Measurements from ENCODE around the gene PLAAT2. TPM values are rescaled to one million over a fixed set of nuclear protein-coding genes. Genes with fewer than 3 reads are reported as not detected.

The PLAAT2 gene
- total RNA-seq, 1 experiment from 2014 or later, result not detected

- ChIA-PET POLR2A (ENCODE audit: low non-redundant PET) (no interaction called here), CTCF (no interaction called here)
- DNase-seq (ENCODE audit: low spot score), result no peak
- no peaks in the 10 kb centered on the region for H3K36me3 ChIP-seq (ENCODE audit: insufficient read depth, low read length, poor library complexity, severe bottlenecking)
- intact Hi-C loops (cut with micrococcal nuclease; ENCODE audit: unreplicated experiment), result loop anchor here (10.0 kb wide), 1 partner anchor 59 kb away; no protein-coding TSS in a partner anchor
- H3K9me3 ChIP-seq (ENCODE audit: low read depth, low read length, poor library complexity, severe bottlenecking), result peaks cover 14% of the 10 kb centered on the region
- no peak overlapping the region for H3K4me3 ChIP-seq (ENCODE audit: low read depth, low read length, poor library complexity, severe bottlenecking)
- TF ChIP-seq CTCF (conservative IDR thresholded peaks at IDR 0.05; ENCODE audit: low read depth, low read length), result no peak
- no peak for TF ChIP-seq EZH2 (IDR thresholded peaks at IDR 0.05; ENCODE audit: borderline replicate concordance, low read depth, low read length, poor library complexity, severe bottlenecking)
- no peaks in the 10 kb centered on the region for H3K27me3 ChIP-seq (replicated peaks; ENCODE audit: insufficient read depth, low read depth, low read length, poor library complexity)
- H3K27ac ChIP-seq (ENCODE audit: low read depth, low read length, poor library complexity, severe bottlenecking), result no peak overlapping the region
- BruUV-seq (replicated peaks), result no TSS peak
- no peaks in the 10 kb centered on the region for H3K4me1 ChIP-seq (ENCODE audit: insufficient read depth, low read length, poor library complexity, severe bottlenecking)
Observed at GRCh38 chr11:63504054-63504453, 59.1 kb downstream of the PLAAT2 start.

GRCh38 chr11:63503492-63503891, 59.7 kb downstream of the PLAAT2 start:
- CTCF ChIA-PET, result no interaction called here
- no peak overlapping the region for H3K27ac ChIP-seq (ENCODE audit: low read depth, low read length, poor library complexity, severe bottlenecking)
- no peaks in the 10 kb centered on the region for H3K4me1 ChIP-seq (ENCODE audit: insufficient read depth, low read length, poor library complexity, severe bottlenecking)
- no peak for TF ChIP-seq CTCF (conservative IDR thresholded peaks at IDR 0.05; ENCODE audit: low read depth, low read length)
- no peak for TF ChIP-seq EZH2 (IDR thresholded peaks at IDR 0.05; ENCODE audit: borderline replicate concordance, low read depth, low read length, poor library complexity, severe bottlenecking)
- no peak for DNase-seq (ENCODE audit: low spot score)
- H3K9me3 ChIP-seq (ENCODE audit: low read depth, low read length, poor library complexity, severe bottlenecking), result peaks cover 14% of the 10 kb centered on the region
- no TSS peak for BruUV-seq (replicated peaks)
- POLR2A ChIA-PET (ENCODE audit: low non-redundant PET), result no interaction called here
- H3K27me3 ChIP-seq (replicated peaks; ENCODE audit: insufficient read depth, low read depth, low read length, poor library complexity), result no peaks in the 10 kb centered on the region
- no peaks in the 10 kb centered on the region for H3K36me3 ChIP-seq (ENCODE audit: insufficient read depth, low read length, poor library complexity, severe bottlenecking)
- no peak overlapping the region for H3K4me3 ChIP-seq (ENCODE audit: low read depth, low read length, poor library complexity, severe bottlenecking)
- intact Hi-C loops (cut with micrococcal nuclease; ENCODE audit: unreplicated experiment), result loop anchor here (10.0 kb wide), 1 partner anchor 59 kb away; no protein-coding TSS in a partner anchor

Other genes with a start within 250 kb of the PLAAT2 start
- not detected in 2 replicates for gene SLC22A9, start 193.6 kb downstream of the PLAAT2 start, total RNA-seq (2021)
- not detected in 2 replicates for gene PLAAT5, start 72.2 kb downstream of the PLAAT2 start, total RNA-seq (2021)
- gene LGALS12, start 57.3 kb downstream of the PLAAT2 start, total RNA-seq (2021), result not detected in 2 replicates
- 0.97 and 1.0 TPM in 2 replicates for gene PLAAT4, start 26.6 kb downstream of the PLAAT2 start, total RNA-seq (2021)
- 0.46 and 0.69 TPM in 2 replicates for gene PLAAT3, start 51.1 kb upstream of the PLAAT2 start, total RNA-seq (2021)
- gene ATL3, start 108.0 kb upstream of the PLAAT2 start, total RNA-seq (2021), result 53.8 and 63.9 TPM in 2 replicates
- gene RTN3, start 118.1 kb upstream of the PLAAT2 start, total RNA-seq (2021), result 268 and 275 TPM in 2 replicates
- gene ZFTA, start 205.4 kb upstream of the PLAAT2 start, total RNA-seq (2021), result 32.4 and 36.1 TPM in 2 replicates